CD14-positive monocyte (primary cell): Measurements from ENCODE around the gene RHOV. TPM values are rescaled to one million over a fixed set of nuclear protein-coding genes. Genes with fewer than 3 reads are reported as not detected.

Experiments
- DNase-seq, 3 donors: peaks; one replicate each; pipeline ENCODE4 v3.0.0-alpha.2; 2011 to 2022
- H2AFZ ChIP-seq: 2 replicates; pipeline ENCODE4 v1.6.0; 2012; ENCODE audit warnings: mild to moderate bottlenecking, low read depth, low read length, inconsistent platforms; ENCODE audit not compliant: insufficient read depth, poor library complexity, severe bottlenecking
- H3K27ac ChIP-seq, 2 donors: 1 replicate in 1 of 2; 2 replicates in 1 of 2; pipeline ENCODE4 v1.5.1; 2012 to 2013; ENCODE audit warnings: low read length in 2 of 2, control low read depth in 1 of 2, inconsistent platforms in 1 of 2, low read depth in 1 of 2, mild to moderate bottlenecking in 1 of 2
- H3K27me3 ChIP-seq, 2 donors: one replicate each; pipeline versions ENCODE4 v1.6.0 to v1.6.1; 2011 to 2013; ENCODE audit warnings: low read length in 2 of 2; ENCODE audit not compliant: control insufficient read depth in 2 of 2, insufficient read depth in 2 of 2
- H3K36me3 ChIP-seq, 2 donors: replicated peaks in 1 of 2; 1 replicate in 1 of 2; 2 replicates in 1 of 2; pipeline versions ENCODE4 v1.5.1 to v1.6.1; 2012 to 2013; ENCODE audit warnings: low read length in 2 of 2, control low read depth in 1 of 2, inconsistent platforms in 1 of 2, mild to moderate bottlenecking in 1 of 2; ENCODE audit not compliant: insufficient read depth in 2 of 2, control insufficient read depth in 1 of 2
- H3K4me1 ChIP-seq, 2 donors: 1 replicate in 1 of 2; 2 replicates in 1 of 2; pipeline versions ENCODE4 v1.5.1 to v1.6.1; 2012 to 2013; ENCODE audit warnings: low read length in 2 of 2, control low read depth in 1 of 2, inconsistent platforms in 1 of 2, mild to moderate bottlenecking in 1 of 2, moderate library complexity in 1 of 2; ENCODE audit not compliant: insufficient read depth in 2 of 2, control insufficient read depth in 1 of 2
- H3K4me2 ChIP-seq: replicated peaks from 2 replicates; pipeline ENCODE3; 2012; ENCODE audit warnings: low read length, moderate library complexity, mild to moderate bottlenecking; ENCODE audit not compliant: poor library complexity, severe bottlenecking; ENCODE audit errors: extremely low read depth
- H3K4me3 ChIP-seq, 3 experiments: fragments of 200-600 bp in 1 of 3; sonication (generic) in 1 of 3; replicated peaks in 1 of 3; 1 replicate in 2 of 3; 2 replicates in 1 of 3; pipeline ENCODE4 v1.5.1; 2011 to 2013; ENCODE audit warnings: low read length in 3 of 3, mild to moderate bottlenecking in 3 of 3, control low read depth in 2 of 3, low read depth in 2 of 3, inconsistent platforms in 1 of 3, moderate library complexity in 1 of 3
- H3K79me2 ChIP-seq: 2 replicates; pipeline ENCODE4 v1.6.0; 2012; ENCODE audit warnings: mild to moderate bottlenecking, control low read depth, inconsistent platforms, low read length, moderate library complexity; ENCODE audit not compliant: insufficient read depth
- H3K9ac ChIP-seq: 2 replicates; pipeline ENCODE4 v1.6.0; 2017; ENCODE audit warnings: low read length, mild to moderate bottlenecking; ENCODE audit not compliant: insufficient read depth, poor library complexity, severe bottlenecking
- H3K9me3 ChIP-seq, 2 donors: replicated peaks in 1 of 2; 1 replicate in 1 of 2; 2 replicates in 1 of 2; pipeline versions ENCODE4 v1.5.1 to v1.6.1; 2012 to 2013; ENCODE audit warnings: low read length in 2 of 2, control low read depth in 1 of 2; ENCODE audit not compliant: control insufficient read depth in 1 of 2, insufficient read depth in 1 of 2
- H4K20me1 ChIP-seq: 2 replicates; pipeline ENCODE4 v1.6.0; 2012; ENCODE audit warnings: mild to moderate bottlenecking, low read length, control low read depth, moderate library complexity; ENCODE audit not compliant: insufficient read depth
- H3K27ac Mint-ChIP-seq, 7 donors: one replicate each; pipeline ENCODE4 v1.8.0; 2020; ENCODE audit warnings: mild to moderate bottlenecking in 7 of 7, mixed read lengths in 7 of 7, moderate library complexity in 6 of 7, inconsistent platforms in 2 of 7
- H3K27me3 Mint-ChIP-seq, 3 donors: one replicate each; pipeline ENCODE4 v1.8.0; 2021 to 2022; ENCODE audit warnings: low read depth in 3 of 3, mild to moderate bottlenecking in 3 of 3, mixed read lengths in 3 of 3, moderate library complexity in 3 of 3, inconsistent platforms in 1 of 3
- H3K36me3 Mint-ChIP-seq, 2 donors: one replicate each; pipeline ENCODE4 v1.8.0; 2020; ENCODE audit warnings: mixed read lengths in 2 of 2, inconsistent platforms in 1 of 2, mild to moderate bottlenecking in 1 of 2
- H3K4me1 Mint-ChIP-seq: one replicate; pipeline ENCODE4 v1.8.0; 2020; ENCODE audit warnings: mild to moderate bottlenecking, mixed read lengths
- H3K4me3 Mint-ChIP-seq, 2 donors: one replicate each; pipeline ENCODE4 v1.8.0; 2020; ENCODE audit warnings: mild to moderate bottlenecking in 2 of 2, mixed read lengths in 2 of 2, moderate library complexity in 1 of 2
- H3K9me3 Mint-ChIP-seq, 7 donors: one replicate each; pipeline ENCODE4 v1.8.0; 2020 to 2022; ENCODE audit warnings: mixed read lengths in 7 of 7, mild to moderate bottlenecking in 6 of 7, moderate library complexity in 6 of 7, inconsistent platforms in 2 of 7
- WGBS: methylation state at CpG from one replicate; pipeline ENCODE4 v1.1.5; 2013; ENCODE audit warnings: missing lambda C conversion rate; ENCODE audit not compliant: insufficient coverage; 5-methylcytosine and 5-hydroxymethylcytosine counted together
- intact Hi-C, 2 donors: fragments of 100-400 bp; cut with micrococcal nuclease; formaldehyde crosslinking; loops; one replicate each; pipeline versions ENCODE4 v1.15.0 to v1.15.1; 2023
- polyA plus RNA-seq, 3 donors: library from polyadenylated mRNA; depleted of rRNA in 1 of 3; unstranded in 2 of 3; stranded (reverse) in 1 of 3; fragments of 300-500 nt in 2 of 3; fragments of >200 nt in 1 of 3; fragmentation: Illumina TruSeq in 2 of 3; gene quantifications; 1 replicate in 2 of 3; 2 replicates in 1 of 3; pipeline ENCODE4 v1.2.3, GENCODE V29; 2012 to 2021
- TF ChIP-seq, protein P1 (sequence below): fragments of 200-600 bp; IDR thresholded peaks from one replicate; pipeline ENCODE4 v1.8.0; 2022; ENCODE audit warnings: antibody characterized with exemption, mild to moderate bottlenecking

Gene RHOV
- polyA plus RNA-seq, 3 donors = 0.08 TPM; not detected in 2

GRCh38 chr15:40891810-40892446, 17.9 kb upstream of the RHOV start:
- Histone ChIP-seq H3K36me3 (peaks cover 7 to 15% of the 10 kb centered on the region in 2 donors), H3K9me3 (no peaks in the 10 kb centered on the region), H4K20me1 (peaks cover 16% of the 10 kb centered on the region), H3K4me1 (peaks cover 24 to 35% of the 10 kb centered on the region in 2 donors), H3K27me3 (no peaks in the 10 kb centered on the region), H2AFZ (peak overlapping the region; percentile 1), H3K27ac (no peak overlapping the region), H3K4me2 (no peak overlapping the region), H3K4me3 (no peak overlapping the region), H3K79me2 (peaks cover 26% of the 10 kb centered on the region), H3K9ac (no peak overlapping the region)
- peak in 2 of 3 donors; percentile 41 for DNase-seq
- Mint-ChIP-seq H3K4me3 (no peak overlapping the region), H3K27me3 (peaks cover 3 to 14% (median 7%) of the 10 kb centered on the region in 3 donors), H3K36me3 (peaks cover 9 to 11% of the 10 kb centered on the region in 2 donors), H3K27ac (peak overlapping the region in 2 of 7 donors; percentile 0 to 84), H3K4me1 (peaks cover 28% of the 10 kb centered on the region), H3K9me3 (peaks cover 0 to 2% (median 0%) of the 10 kb centered on the region in 7 donors)
- no CpG with 5 or more reads among the region's 4 CpGs for WGBS
- intact Hi-C loops = loop anchor here (10.0 kb wide), 2 partner anchors 87 to 197 kb away; partner anchors contain the start of genes DNAJC17 (in 1 of the 2), RAD51 (in 1 of the 2) and ZFYVE19 (in 1 of the 2)
- TF ChIP-seq, protein P1, sequence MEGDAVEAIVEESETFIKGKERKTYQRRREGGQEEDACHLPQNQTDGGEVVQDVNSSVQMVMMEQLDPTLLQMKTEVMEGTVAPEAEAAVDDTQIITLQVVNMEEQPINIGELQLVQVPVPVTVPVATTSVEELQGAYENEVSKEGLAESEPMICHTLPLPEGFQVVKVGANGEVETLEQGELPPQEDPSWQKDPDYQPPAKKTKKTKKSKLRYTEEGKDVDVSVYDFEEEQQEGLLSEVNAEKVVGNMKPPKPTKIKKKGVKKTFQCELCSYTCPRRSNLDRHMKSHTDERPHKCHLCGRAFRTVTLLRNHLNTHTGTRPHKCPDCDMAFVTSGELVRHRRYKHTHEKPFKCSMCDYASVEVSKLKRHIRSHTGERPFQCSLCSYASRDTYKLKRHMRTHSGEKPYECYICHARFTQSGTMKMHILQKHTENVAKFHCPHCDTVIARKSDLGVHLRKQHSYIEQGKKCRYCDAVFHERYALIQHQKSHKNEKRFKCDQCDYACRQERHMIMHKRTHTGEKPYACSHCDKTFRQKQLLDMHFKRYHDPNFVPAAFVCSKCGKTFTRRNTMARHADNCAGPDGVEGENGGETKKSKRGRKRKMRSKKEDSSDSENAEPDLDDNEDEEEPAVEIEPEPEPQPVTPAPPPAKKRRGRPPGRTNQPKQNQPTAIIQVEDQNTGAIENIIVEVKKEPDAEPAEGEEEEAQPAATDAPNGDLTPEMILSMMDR = peak; percentile 79

GRCh38 chr15:40891138-40891537, 17.1 kb upstream of the RHOV start:
- Mint-ChIP-seq H3K27ac (no peak overlapping the region), H3K9me3 (peaks cover 0 to 2% (median 0%) of the 10 kb centered on the region in 7 donors), H3K4me1 (peaks cover 27% of the 10 kb centered on the region), H3K36me3 (peaks cover 4% of the 10 kb centered on the region in 2 donors), H3K4me3 (peak overlapping the region in 1 of 2 donors; percentile 29), H3K27me3 (peaks cover 3 to 14% (median 8%) of the 10 kb centered on the region in 3 donors)
- peaks cover 24 to 31% of the 10 kb centered on the region in 2 donors for H3K4me1 ChIP-seq
- TF ChIP-seq, protein P1 = no peak
- 97% methylated on average over 4 of the region's 5 CpGs for WGBS
- H3K27ac ChIP-seq = no peak overlapping the region
- peaks cover 4 to 8% of the 10 kb centered on the region in 2 donors for H3K36me3 ChIP-seq
- no peak overlapping the region for H3K4me3 ChIP-seq
- H3K9ac ChIP-seq = no peak overlapping the region
- intact Hi-C loops = loop anchor here (10.0 kb wide), 2 partner anchors 86 to 196 kb away; partner anchors contain the start of genes DNAJC17 (in 1 of the 2), RAD51 (in 1 of the 2) and ZFYVE19 (in 1 of the 2)
- peaks cover 19% of the 10 kb centered on the region for H3K79me2 ChIP-seq
- DNase-seq = no peak
- H4K20me1 ChIP-seq = peaks cover 13% of the 10 kb centered on the region
- no peak overlapping the region for H2AFZ ChIP-seq
- H3K9me3 ChIP-seq = no peaks in the 10 kb centered on the region
- H3K27me3 ChIP-seq = no peaks in the 10 kb centered on the region
- H3K4me2 ChIP-seq = no peak overlapping the region
